ENCODE measurements around the gene DLG2.

DLG2 gene

GRCh38 chr11:83566950-83567349, 2060.2 kb downstream of the DLG2 start:
- DNase-seq (ENCODE audit: low read depth): no peak

DNA sequence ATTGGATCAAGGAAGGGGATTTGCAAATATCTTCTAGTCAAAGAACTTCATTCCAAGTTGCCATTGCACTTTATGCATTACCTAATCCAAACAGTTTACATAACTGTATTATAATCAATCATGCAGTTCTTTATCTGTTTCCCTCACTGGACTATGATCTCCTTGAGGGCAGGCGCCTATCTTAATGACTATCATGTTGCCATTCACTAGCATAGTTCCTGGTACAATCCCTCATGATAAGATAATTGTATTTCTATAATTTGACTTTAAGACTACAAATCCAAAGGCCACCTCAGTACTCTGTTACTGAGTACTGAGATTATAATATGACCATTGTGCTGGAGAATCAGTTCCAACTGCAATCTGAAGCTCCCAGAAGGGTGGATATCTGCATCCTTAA, 2062.3 kb downstream of the DLG2 start:
- DNase-seq (ENCODE audit: low read depth): no peak

DNA sequence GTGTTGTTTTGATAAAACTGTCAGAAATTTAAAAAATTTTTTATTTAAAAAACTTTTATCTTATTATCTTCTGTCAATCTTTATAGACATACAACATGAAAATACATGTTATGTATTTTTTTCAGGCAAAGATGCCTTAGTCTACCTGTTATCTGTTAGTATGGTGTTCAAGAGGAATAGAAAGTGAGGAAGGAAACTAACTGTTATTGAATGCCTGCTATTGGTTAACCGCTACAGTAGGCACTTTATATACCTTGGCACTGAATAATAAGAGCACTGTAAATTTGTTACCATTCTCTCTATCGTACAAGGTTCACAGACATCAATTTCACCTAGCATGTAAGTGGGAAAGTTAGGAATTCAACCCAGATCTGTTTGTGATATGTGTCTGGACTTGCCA, 2068.9 kb downstream of the DLG2 start:
- no peak for DNase-seq (ENCODE audit: low read depth)

- DNase-seq (ENCODE audit: low read depth): no peak
These were observed 2069.5 kb downstream of the DLG2 start for GRCh38 chr11:83557653-83558052.

GRCh38 chr11:83554876-83555275, 2072.3 kb downstream of the DLG2 start:
- DNase-seq (ENCODE audit: low read depth): no peak

DNA sequence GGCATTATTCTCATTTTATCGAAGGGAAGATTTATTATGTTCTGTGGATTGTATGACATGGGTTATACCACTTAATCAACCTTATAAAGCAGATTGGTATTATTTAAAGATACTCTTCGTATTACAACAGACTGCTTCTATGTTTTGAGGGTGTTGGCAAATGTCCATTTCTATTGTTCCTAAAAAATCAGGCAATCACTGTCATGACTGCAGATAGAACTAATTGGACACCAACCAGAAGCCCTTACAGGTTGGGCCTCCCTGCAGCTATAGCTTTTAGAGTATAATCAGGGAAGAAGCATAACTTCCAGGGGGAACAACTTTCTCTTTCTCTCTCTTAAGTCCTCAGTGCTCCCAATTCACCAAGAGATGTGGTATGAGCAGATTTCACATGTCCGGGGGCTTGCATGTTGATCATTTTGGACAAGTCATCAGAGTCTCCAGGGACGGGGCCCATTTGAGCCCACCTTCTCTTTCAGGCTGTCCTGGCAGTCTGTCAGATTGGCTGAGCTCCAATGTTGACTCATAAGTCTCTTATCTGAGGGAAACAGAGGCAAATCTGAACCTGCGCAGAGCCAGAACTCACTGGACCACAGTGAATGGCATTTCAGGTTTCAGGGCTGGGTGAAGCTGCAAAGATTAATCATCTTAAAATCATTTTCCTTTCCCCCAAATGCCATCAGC, 2077.0 kb downstream of the DLG2 start:
- DNase-seq (ENCODE audit: low read depth): no peak

DNA sequence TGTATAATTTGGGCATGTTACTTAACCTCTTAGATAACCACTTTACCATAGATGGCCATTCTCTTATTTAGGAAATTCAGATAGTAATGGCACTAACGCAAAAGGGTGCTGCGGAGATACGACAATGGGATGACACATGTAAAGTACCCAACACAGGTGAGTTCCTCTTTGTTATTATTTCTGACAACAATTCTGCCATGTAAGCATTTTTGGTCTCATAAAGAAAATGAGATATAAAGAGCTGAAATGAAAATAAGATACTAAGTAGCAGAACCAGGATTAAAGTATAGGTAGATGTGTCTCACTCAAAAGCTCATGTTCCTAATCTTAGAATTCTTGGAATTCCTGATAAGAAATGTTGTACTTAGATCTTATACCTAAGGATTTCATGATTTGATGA, 2080.8 kb downstream of the DLG2 start:
- DNase-seq (ENCODE audit: low read depth): no peak

GRCh38 chr11:83545494-83546260, 2081.5 kb downstream of the DLG2 start:
- no peak for DNase-seq (ENCODE audit: low read depth)

DNA sequence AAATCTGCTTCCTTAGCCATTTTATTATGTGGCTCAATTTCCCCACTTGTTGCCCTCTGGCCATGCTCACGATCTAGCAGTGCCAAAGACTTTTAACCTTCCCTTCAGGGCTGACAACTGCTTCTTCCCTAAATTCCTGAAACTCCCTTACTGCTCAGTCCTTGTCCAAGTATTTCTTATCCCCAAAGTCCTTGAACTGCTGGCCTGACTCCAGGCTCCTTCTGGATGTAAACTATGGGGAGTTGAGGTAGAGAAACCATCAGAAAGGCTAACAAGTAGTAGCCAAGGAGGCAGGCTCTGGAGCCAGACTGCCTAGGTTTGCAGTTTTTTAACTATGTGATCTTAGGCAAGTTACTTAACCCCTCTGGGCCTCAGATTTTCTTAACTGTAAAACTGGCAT, 2082.3 kb downstream of the DLG2 start:
- no peak for DNase-seq (ENCODE audit: low read depth)

DNA sequence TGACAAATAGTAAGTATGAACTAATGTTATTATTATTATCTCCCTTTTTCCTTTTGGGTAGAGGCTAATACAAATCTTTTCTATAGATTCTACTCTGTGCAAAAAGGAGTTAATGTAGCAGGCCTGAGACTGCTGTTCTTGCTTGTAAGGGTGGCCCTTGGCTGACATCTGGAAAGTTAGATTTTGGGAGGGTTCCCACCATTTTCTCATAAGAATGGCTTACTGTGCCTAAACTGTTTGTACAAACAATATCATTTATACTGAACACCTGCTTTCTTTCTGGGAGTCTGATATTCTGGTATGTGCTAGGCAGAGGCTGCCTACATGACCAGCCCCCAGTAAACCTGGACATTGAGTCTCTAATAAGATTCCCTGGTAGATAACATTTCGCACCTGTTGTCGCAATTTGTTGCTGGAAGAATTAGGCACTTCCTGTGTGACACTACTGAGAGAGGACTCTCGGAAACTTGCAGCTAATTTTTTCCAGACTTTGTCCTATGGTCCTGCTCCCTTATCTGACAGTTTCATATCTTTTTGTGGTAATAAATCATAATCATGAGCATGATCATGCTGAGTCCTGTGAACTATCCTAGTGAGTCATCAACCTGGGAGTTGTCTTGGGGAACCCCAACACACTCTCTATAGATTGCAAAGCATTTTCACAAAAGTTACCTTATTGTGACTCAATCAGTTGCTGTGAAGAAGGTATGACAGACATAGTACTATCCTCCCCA, 2083.3 kb downstream of the DLG2 start:
- DNase-seq (ENCODE audit: low read depth): no peak

- no peak for DNase-seq (ENCODE audit: low read depth)
These were observed 2084.3 kb downstream of the DLG2 start for GRCh38 chr11:83542861-83543260.

GRCh38 chr11:83540728-83541127, 2086.4 kb downstream of the DLG2 start:
- no peak for DNase-seq (ENCODE audit: low read depth)

DNA sequence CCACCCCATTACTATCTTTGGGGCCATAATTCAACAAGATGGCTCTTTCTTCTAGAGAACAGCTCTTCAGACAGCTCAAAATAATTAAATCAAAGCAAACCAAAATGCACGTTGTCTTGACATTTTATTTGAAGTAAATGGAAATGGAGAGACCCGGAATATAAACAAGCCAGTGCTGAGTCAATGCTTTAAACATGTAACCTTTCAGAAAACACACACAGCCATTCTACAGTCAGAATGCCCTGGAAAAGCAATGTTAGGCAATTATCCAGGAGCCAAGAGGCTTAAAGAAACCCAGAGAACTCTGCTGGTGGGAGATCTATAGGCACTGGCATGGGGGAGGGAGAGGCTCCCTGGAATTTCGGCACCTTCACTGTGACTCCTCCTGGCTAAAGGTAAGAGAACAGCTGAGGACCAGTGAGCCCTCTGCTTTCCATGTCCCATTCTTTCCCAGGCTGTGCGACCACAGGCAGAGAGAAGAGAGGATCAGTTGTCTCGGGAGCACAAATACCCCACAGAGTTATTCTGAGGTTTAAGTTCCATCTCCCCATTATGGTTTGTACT, 2086.9 kb downstream of the DLG2 start:
- DNase-seq (ENCODE audit: low read depth): no peak

- DNase-seq (ENCODE audit: low read depth): no peak
These were observed 2088.9 kb downstream of the DLG2 start for GRCh38 chr11:83538286-83538685.

GRCh38 chr11:83537131-83537610, 2090.0 kb downstream of the DLG2 start:
- DNase-seq (ENCODE audit: low read depth): no peak

DNA sequence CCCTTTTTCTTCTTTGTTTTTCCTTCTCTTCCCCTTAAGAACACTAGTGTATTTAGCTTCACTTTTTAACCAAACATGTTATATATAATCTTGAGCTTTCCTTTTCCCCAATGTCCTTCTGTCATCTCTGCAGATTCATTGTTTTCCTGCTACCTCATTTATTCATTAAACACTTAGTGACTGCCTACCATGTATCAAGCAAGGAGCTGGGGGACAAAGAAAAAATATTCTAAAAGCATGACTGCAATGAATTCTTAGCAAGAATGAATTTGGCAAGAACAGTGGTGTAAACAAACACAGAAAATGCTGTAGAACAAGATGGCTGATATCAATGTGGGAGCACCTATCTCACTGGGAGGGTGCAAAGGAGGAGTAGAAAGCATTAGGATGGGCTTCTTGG, 2094.0 kb downstream of the DLG2 start:
- no peak for DNase-seq (ENCODE audit: low read depth)

DNA sequence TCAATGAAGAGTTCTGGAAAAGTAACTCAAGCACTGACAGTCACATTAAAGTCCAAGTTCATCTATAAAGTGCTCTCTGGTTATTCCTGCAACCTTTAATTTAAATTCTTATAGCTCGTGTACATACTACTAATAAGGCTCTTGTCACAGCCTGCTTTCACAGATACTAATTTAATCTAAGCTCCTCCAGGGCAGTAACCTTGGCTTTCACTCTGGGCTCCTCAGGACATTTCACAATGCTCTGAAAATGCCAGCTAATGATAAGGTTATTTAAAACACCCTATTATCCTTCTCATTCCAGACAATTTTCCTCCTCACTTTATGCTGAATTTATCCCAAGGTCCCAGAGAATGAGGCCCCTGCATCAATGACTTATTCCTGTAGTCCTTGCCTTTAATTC, 2098.3 kb downstream of the DLG2 start:
- DNase-seq (ENCODE audit: low read depth): no peak

DNA sequence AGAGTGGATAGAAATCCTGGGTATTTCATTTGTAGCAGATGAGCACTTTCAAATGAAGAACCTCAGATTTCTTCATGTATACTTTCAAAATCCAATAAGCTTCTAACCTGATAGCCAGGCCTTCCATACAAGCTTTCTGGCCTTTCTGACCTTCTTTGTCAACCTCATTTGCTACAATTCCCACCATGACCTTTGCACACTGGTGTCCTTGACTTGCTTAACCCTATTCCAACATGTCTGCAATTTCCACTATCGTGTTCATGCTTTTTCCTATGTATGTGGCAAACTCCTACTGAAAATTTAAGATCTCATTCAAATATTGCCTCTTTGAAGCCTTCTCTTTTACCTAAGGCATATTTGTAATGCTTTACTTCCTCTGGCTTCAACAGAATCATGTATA, 2098.9 kb downstream of the DLG2 start:
- DNase-seq (ENCODE audit: low read depth): no peak

DNA sequence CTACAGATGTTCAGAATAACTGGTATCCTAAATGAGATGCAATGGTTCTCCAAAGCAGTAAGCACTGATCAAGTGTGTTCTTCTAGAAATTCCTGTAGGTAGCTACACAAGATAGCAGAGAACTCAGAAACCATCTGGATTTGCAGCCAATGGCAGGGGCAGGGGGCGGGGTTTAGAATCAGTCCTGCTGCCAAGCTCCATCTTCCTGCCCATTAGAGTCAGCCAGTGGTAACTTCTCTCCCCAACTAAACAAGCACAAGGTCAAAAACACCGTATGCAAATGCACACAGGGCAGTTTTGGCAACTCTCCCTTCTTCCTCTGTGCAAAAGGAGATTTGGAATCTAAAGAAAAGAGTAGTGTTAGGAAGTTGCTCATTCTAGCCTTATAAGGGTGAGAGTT, 2103.5 kb downstream of the DLG2 start:
- no peak for DNase-seq (ENCODE audit: low read depth)

DNA sequence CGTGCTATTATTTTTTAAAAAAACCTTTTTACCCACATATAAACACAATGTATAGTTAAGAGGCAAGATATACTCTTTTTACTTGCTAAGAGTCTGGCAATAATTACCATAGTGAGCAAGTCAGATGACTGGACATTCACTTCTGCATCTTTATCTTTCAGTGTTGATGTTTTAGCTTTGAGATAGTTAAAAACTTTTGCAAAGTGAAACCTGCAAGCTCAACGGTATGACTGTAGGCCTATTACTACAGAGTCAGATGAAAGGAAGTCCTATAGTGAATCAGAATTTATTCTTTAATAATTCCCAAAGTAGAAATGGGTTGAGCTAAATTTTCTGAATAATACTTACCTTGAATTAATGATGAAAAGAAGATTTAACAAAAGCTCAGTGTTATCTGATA, 2104.2 kb downstream of the DLG2 start:
- DNase-seq (ENCODE audit: low read depth): no peak

GRCh38 chr11:83521647-83522596, 2105.2 kb downstream of the DLG2 start:
- DNase-seq (ENCODE audit: low read depth): no peak

- no peak for DNase-seq (ENCODE audit: low read depth)
These were observed 2106.3 kb downstream of the DLG2 start for GRCh38 chr11:83520849-83521248.

Measured in activated T-helper 1 cell treated with Interleukin-2 at 50 U/mL for 16 hours (primary cell).